ENCODE data around the gene CHSY1.

- TF ChIP-seq CTCF (IDR thresholded peaks at IDR 0.05): no peak
- no peak for TF ChIP-seq POLR2A (IDR thresholded peaks at IDR 0.05)
Measured at GRCh38 chr15:101193120-101193644, 58.7 kb downstream of the CHSY1 start.
